Coronary artery (tissue), 2 donors: ENCODE measurements around the gene SAMD14.
A peak's percentile ranks its signal among the peaks of the same experiment; 100 is the strongest.

Experiments used
- DNase-seq: peaks from one replicate; pipeline ENCODE4 v3.0.0-alpha.2; 2017; ENCODE audit warnings: low spot score
- H3K27ac ChIP-seq, 2 donors: fragments of 200-600 bp; sonication (generic); one replicate each; pipeline ENCODE4 v1.5.1; 2016 to 2019
- H3K4me3 ChIP-seq: fragments of 200-600 bp; sonication (generic); 2 replicates; pipeline ENCODE4 v1.5.1; 2016; ENCODE audit warnings: mild to moderate bottlenecking, moderate library complexity
- CTCF ChIP-seq: fragments of 200-600 bp; sonication (generic); IDR thresholded peaks from one replicate; pipeline ENCODE4 v1.5.1; 2019; ENCODE audit warnings: antibody characterized with exemption

SAMD14 gene

DNA sequence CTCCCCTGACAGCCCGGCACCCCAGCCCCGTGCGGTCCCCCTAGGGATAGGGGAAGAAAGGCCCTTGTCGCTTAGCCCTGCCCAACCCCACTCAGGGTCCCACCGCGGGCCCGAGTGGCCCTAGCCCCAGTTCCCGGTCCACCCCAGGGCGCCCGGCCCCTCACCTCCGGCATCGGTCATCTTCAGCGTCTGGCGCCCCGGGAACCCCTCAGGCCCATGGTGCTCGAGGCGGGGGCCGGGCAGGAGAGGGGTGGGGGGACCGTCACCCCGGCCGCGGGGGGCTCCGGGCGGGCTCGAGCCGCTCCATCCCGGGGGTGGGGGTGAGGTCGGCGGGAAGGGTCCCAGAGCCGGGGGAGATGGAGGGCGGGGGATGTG lies 620 bp downstream of the SAMD14 start:
- Histone ChIP-seq H3K4me3 (peak overlapping the region; percentile 72), H3K27ac (peak overlapping the region; percentile 2 to 12)
- no peak for DNase-seq
- TF ChIP-seq CTCF, result no peak

DNA sequence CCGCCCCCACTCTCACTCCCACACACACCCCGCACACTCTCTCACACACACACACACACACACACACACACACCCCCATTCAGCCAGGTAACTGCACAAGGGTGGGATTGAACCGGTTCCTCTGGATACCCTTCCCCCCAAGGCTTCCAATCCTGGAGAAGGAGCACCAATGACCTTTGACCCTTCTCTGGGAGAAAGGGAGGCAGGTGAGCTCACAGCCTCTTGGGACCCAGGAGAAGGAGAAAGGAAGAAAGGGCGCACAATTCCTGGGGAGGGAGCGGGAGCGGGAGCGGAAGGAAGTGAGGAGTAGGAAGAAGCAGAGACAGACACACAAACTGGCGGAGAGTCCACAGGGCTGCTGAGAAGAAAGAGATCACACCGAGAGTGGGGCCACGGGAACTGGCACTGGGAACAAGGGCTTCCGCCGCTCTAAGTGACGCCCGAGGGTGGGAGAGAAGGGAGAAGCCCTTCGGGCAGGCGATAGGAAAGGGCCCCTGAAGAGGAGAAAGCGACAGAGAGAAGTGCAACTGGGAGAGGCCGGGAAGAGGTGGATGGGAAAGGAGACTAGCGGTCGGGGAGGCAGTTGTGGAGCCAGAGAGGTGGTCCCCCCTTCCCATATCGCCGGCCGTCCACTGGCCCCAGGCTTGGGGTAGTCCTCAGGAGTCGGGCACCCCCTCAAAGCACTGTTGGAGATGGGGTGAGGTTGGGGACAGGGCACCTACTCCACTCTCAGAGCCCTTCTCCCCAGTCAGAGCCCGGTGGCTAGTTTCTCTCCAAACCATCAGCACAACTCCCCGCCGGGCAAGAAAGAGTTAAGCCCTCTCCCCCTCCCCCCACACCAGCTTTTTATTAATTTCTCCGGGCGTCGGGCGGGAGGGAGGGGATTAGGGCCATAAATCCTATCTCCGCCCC lies 1.3 kb downstream of the SAMD14 start:
- no peak for DNase-seq
- peak overlapping the region; percentile 72 for H3K4me3 ChIP-seq
- H3K27ac ChIP-seq, result peak overlapping the region; percentile 2 to 12
- no peak for TF ChIP-seq CTCF

DNA sequence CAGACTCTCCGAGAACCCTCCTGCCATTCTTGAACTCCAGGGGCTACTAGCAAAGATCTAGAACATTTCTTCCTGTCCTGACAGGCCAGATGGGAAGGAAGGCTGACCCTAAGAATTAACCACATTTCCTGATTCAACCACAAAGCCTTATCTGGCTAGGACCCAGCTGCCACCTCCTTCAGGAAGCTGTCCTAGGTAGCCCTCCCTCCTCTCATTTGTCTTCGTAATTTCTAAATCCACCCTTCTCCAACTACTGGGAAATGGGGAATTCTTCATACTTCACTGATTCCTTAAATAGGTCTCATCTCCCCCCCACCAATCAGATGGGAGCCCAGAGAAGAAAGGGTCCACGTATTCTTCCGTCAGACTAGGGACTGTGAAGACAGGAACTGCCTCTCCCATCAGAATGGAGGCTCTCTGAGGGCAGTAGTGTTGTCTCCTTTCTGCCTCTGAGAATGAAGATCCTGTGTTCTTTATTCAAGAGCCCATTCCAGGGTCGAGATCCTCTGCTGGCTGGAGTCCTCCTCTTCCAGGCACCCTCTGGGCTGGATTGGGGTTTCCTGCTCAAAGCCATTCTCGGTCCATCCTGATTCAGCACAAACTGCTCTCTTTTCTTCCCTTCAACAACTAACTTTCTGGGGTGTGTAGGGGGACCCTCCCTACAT lies 2.1 kb downstream of the SAMD14 start:
- DNase-seq, result no peak
- Histone ChIP-seq H3K4me3 (no peak overlapping the region), H3K27ac (no peak overlapping the region)
- TF ChIP-seq CTCF, result no peak

- Histone ChIP-seq H3K4me3 (no peak overlapping the region), H3K27ac (no peak overlapping the region)
- no peak for DNase-seq
- no peak for TF ChIP-seq CTCF
Measured at GRCh38 chr17:50125420-50125997, 4.5 kb downstream of the SAMD14 start.

DNA sequence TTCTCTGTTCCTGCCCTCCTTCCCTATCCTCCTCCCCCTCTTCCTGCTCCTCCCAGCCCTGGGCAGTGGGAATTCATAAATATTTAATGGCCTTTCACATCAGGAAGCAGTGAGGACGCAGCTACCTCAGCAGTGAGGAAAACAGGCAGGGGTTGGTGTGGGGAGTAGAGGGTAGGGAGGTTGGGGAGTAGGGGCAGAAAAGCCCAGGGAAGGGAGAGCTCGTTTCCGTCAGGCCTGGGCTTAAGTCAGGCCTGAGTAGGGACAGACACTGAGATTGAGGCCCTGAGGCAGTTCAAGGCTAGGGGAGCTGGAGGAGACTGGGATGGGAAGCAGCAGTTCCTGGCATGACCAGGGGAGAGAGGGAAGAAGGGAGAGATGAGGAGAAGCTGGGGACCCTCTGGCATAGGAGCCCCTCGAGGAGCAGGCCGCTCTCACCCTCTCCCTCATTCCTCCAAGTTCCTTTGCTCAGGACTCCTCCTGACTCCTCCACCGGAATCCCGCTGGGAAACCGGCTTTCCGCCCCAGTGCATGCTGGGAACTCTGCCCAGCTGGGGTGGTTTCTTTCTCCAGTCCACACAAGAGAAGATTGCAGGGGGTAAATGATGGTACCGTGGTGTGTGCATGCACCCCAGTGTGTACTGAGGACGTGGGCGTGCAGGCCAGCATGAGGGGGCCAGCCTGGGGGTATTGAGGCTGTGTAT lies 6.2 kb downstream of the SAMD14 start:
- no peak for TF ChIP-seq CTCF
- Histone ChIP-seq H3K27ac (peak overlapping the region in 1 of 2 donors; percentile 21), H3K4me3 (no peak overlapping the region)
- DNase-seq, result no peak

GRCh38 chr17:50122945-50123344 lies 7.0 kb downstream of the SAMD14 start:
- DNase-seq, result no peak
- no peak for TF ChIP-seq CTCF
- Histone ChIP-seq H3K4me3 (no peak overlapping the region), H3K27ac (no peak overlapping the region)
